Medulla oblongata (tissue), 1 donor: ENCODE data around the gene HOXA7.

Experiments
- DNase-seq: peaks from one replicate; pipeline ENCODE4 v3.0.0-alpha.2; 2015; ENCODE audit errors: extremely low spot score

Gene HOXA7

GRCh38 chr7:27193335-27194001, 37.0 kb upstream of the HOXA7 start:
- DNase-seq, result no peak

- DNase-seq, result no peak
Measured at GRCh38 chr7:27192546-27193334, 36.3 kb upstream of the HOXA7 start.

GRCh38 chr7:27191833-27192545, 35.5 kb upstream of the HOXA7 start:
- DNase-seq, result no peak

- DNase-seq, result no peak
Measured at GRCh38 chr7:27191161-27191731, 34.8 kb upstream of the HOXA7 start.

- DNase-seq, result no peak
Measured at GRCh38 chr7:27189997-27190748, 33.7 kb upstream of the HOXA7 start.

- DNase-seq, result no peak
Measured at GRCh38 chr7:27189295-27189996, 33.0 kb upstream of the HOXA7 start.

- no peak for DNase-seq
Measured at GRCh38 chr7:27188386-27189294, 32.2 kb upstream of the HOXA7 start.

- DNase-seq, result no peak
Measured at GRCh38 chr7:27187475-27188385, 31.3 kb upstream of the HOXA7 start.

- DNase-seq, result no peak
Measured at GRCh38 chr7:27186668-27187474, 30.4 kb upstream of the HOXA7 start.

GRCh38 chr7:27185854-27186667, 29.6 kb upstream of the HOXA7 start:
- no peak for DNase-seq

- no peak for DNase-seq
Measured at GRCh38 chr7:27185013-27185853, 28.8 kb upstream of the HOXA7 start, which contains the start of gene HOXA11. Gene HOXA11 (minus strand): TSS chr7:27185232. CDS start chr7:27185144, 88 bp downstream.

GRCh38 chr7:27184337-27185012, 28.0 kb upstream of the HOXA7 start:
- no peak for DNase-seq

GRCh38 chr7:27183682-27184336, 27.3 kb upstream of the HOXA7 start:
- DNase-seq, result no peak

- no peak for DNase-seq
Measured at GRCh38 chr7:27182861-27183681, 26.6 kb upstream of the HOXA7 start.
